RWPE2 (cell line): Measurements from ENCODE around the gene EIF5B.

Experiments used
- ATAC-seq: fragments of 200-7000 bp; cut with Tn5 transposase; 3 replicates; pipeline ENCODE4 v1.9.1; 2021; ENCODE audit warnings: low read depth
- DNase-seq: peaks from one replicate; pipeline ENCODE4 v3.0.0-alpha.2; 2020; ENCODE audit warnings: low spot score
- H3K27ac ChIP-seq: fragments of 450-650 bp; 2 replicates; pipeline ENCODE4 v1.5.1; 2017; ENCODE audit warnings: mild to moderate bottlenecking; ENCODE audit not compliant: poor library complexity, severe bottlenecking
- H3K27me3 ChIP-seq: fragments of 250-450 bp; sonication (Bioruptor Pico); 2 replicates; pipeline ENCODE4 v1.5.1; 2021; ENCODE audit warnings: mild to moderate bottlenecking, moderate library complexity; ENCODE audit not compliant: insufficient read depth, poor library complexity, severe bottlenecking
- H3K36me3 ChIP-seq: fragments of 250-450 bp; sonication (Bioruptor Pico); 2 replicates; pipeline ENCODE4 v1.5.1; 2020; ENCODE audit warnings: low read depth, mild to moderate bottlenecking, moderate library complexity
- H3K4me1 ChIP-seq: fragments of 250-450 bp; sonication (Bioruptor Pico); 2 replicates; pipeline ENCODE4 v1.5.1; 2021; ENCODE audit warnings: mild to moderate bottlenecking, moderate library complexity; ENCODE audit not compliant: insufficient read depth, poor library complexity, severe bottlenecking
- H3K4me3 ChIP-seq: fragments of 250-450 bp; sonication (Bioruptor Pico); 2 replicates; pipeline ENCODE4 v1.5.1; 2021; ENCODE audit warnings: mild to moderate bottlenecking, moderate library complexity; ENCODE audit not compliant: severe bottlenecking
- H3K9me3 ChIP-seq: fragments of 250-450 bp; sonication (Bioruptor Pico); 2 replicates; pipeline ENCODE4 v1.5.1; 2021; ENCODE audit warnings: mild to moderate bottlenecking, moderate library complexity; ENCODE audit not compliant: severe bottlenecking
- CTCF ChIP-seq: fragments of 450-650 bp; IDR thresholded peaks from one replicate; pipeline ENCODE4 v1.5.1; 2017; ENCODE audit warnings: mild to moderate bottlenecking, moderate library complexity; ENCODE audit not compliant: poor library complexity, severe bottlenecking

EIF5B gene

GRCh38 chr2:99373144-99373543, 36.0 kb downstream of the EIF5B start:
- DNase-seq, result no peak
- no peak for ATAC-seq
- TF ChIP-seq CTCF, result no peak
- H3K4me1 ChIP-seq, result no peaks in the 10 kb centered on the region
- no peaks in the 10 kb centered on the region for H3K27me3 ChIP-seq
- no peak overlapping the region for H3K4me3 ChIP-seq
- H3K9me3 ChIP-seq, result no peaks in the 10 kb centered on the region
- H3K36me3 ChIP-seq, result peaks cover 95% of the 10 kb centered on the region
- H3K27ac ChIP-seq, result no peak overlapping the region

DNA sequence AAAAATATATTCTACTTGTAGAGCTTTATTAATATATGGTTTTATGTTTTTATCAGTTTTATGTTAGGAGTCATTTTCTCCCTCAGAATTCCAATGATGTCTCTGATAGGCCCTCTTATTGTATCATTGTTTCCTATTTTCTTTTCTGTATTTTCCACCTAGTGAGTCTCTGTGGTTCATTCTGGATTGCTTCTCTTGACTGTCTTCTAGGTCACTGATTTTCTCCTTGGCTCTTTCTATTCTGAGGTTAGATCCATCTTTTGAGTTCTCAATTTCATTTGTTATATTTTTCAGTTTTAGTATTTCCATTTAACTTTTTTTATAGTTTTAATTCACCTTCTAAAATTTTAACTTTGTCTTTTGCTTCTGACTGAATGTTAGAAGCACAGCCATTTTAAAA, 37.6 kb downstream of the EIF5B start:
- no peaks in the 10 kb centered on the region for H3K9me3 ChIP-seq
- no peak for ATAC-seq
- no peak overlapping the region for H3K27ac ChIP-seq
- H3K36me3 ChIP-seq, result peaks cover 95% of the 10 kb centered on the region
- no peaks in the 10 kb centered on the region for H3K4me1 ChIP-seq
- no peak for DNase-seq
- no peak overlapping the region for H3K4me3 ChIP-seq
- no peak for TF ChIP-seq CTCF
- no peaks in the 10 kb centered on the region for H3K27me3 ChIP-seq

GRCh38 chr2:99376254-99376864, 39.2 kb downstream of the EIF5B start:
- Histone ChIP-seq H3K27ac (no peak overlapping the region), H3K4me1 (no peaks in the 10 kb centered on the region), H3K27me3 (no peaks in the 10 kb centered on the region), H3K9me3 (no peaks in the 10 kb centered on the region), H3K4me3 (no peak overlapping the region), H3K36me3 (peaks cover 95% of the 10 kb centered on the region)
- TF ChIP-seq CTCF, result no peak
- no peak for DNase-seq
- no peak for ATAC-seq

DNA sequence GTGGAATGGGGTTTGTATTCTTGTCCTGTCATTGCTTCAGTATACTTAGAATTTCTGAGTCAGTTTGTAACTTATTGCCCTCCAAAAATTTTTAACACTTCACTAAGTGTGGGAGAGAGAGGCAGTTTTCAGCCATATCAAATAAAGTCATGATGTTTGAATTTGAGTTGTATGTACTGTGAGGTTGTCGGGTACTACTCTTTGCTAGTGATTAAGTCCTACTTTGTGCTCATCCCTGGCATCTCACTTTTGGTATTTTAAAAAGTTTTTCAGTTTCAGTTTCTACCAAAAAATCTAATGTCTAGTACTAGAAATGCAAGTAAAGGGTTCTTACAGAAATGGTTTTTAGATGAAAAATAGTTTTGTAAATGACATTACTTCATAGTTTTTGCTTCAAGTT, 40.7 kb downstream of the EIF5B start:
- ATAC-seq, result no peak
- H3K27ac ChIP-seq, result no peak overlapping the region
- no peaks in the 10 kb centered on the region for H3K4me1 ChIP-seq
- H3K4me3 ChIP-seq, result no peak overlapping the region
- no peaks in the 10 kb centered on the region for H3K27me3 ChIP-seq
- H3K36me3 ChIP-seq, result peaks cover 95% of the 10 kb centered on the region
- no peaks in the 10 kb centered on the region for H3K9me3 ChIP-seq
- DNase-seq, result no peak
- TF ChIP-seq CTCF, result no peak

DNA sequence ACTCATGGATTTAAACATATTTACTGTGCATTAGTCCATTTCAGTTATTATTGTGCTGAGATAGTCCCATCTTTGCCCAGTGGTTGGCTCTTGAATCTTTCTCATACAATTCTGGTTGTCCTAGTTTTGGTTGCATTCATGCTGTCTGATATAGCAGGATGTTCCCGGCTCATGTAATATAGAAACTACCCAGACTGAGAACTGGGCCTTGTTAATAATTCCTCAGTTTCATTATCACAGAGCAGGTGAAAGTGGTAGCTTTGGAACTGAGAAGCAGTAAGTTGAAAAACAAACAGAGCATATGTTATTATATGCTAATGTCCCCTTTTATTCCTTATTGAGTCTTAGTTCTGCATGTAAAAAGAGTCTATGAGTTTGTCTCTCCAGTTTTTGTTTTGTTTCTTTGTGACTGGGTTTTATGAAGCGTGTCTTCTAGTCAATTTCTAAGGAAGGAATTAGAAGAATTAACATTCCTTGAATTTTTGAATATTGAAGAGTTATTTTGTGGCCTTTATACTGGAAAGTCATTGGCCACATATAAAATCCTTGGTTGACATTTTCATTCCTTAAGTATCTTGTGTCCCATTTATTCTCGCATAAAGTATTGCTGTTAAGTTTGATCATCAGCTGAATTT, 43.3 kb downstream of the EIF5B start:
- ATAC-seq (no peak), DNase-seq (no peak)
- H3K4me1 ChIP-seq, result no peaks in the 10 kb centered on the region
- TF ChIP-seq CTCF, result no peak
- no peak overlapping the region for H3K27ac ChIP-seq
- no peak overlapping the region for H3K4me3 ChIP-seq
- no peaks in the 10 kb centered on the region for H3K9me3 ChIP-seq
- peaks cover 90% of the 10 kb centered on the region for H3K36me3 ChIP-seq
- H3K27me3 ChIP-seq, result no peaks in the 10 kb centered on the region
